GM21360 (cell line): ENCODE data around the gene ZNF581.

Experiments used
- ATAC-seq: cut with Tn5 transposase; IDR thresholded peaks from one replicate; pipeline ENCODE4 v1.9.1; 2021; ENCODE audit warnings: mild to moderate bottlenecking, moderate library complexity; ENCODE audit not compliant: unreplicated experiment

ZNF581 gene

GRCh38 chr19:55691561-55692481, 48.4 kb downstream of the ZNF581 start:
- ATAC-seq = no peak

DNA sequence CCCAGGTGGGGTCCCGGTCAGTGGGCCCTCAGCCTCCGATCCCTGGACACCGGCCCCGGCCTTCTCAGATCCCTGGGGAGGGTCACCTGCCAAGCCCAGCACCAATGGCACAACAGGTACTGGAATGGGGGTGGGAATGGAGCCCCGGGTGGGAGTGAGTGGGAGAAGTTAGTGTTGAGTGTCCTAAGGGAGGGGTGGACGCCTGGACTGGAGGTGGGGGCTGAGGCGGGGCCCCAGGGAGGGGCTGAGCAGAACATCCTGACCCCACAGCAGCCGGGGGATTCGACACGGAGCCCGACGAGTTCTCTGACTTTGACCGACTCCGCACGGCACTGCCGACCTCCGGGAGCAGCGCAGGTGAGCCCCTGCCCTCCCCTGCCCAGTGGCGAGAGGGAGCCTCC, 49.2 kb downstream of the ZNF581 start:
- ATAC-seq = no peak

- no peak for ATAC-seq
These were observed 50.0 kb downstream of the ZNF581 start for GRCh38 chr19:55693336-55693974.

DNA sequence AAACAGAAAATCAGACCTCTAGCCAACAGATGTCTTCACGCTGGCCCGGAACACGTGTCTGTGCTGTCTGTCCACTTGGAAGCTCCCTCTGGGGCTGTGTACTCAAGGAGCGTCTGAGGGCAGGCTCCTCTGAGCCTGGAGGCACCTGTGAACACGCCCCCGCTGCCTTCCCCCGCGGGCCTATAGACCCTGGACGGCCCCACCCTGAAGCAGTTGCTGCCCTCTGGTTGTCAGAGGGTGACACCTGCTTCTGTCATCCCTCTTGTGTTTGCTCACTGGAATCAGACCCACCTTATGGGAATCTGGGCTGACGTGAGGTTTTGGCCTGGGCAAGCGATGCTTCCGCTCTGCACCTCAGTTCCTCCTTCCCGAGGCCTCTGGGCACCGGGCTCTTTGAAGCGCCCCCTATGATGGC, 50.8 kb downstream of the ZNF581 start:
- no peak for ATAC-seq

DNA sequence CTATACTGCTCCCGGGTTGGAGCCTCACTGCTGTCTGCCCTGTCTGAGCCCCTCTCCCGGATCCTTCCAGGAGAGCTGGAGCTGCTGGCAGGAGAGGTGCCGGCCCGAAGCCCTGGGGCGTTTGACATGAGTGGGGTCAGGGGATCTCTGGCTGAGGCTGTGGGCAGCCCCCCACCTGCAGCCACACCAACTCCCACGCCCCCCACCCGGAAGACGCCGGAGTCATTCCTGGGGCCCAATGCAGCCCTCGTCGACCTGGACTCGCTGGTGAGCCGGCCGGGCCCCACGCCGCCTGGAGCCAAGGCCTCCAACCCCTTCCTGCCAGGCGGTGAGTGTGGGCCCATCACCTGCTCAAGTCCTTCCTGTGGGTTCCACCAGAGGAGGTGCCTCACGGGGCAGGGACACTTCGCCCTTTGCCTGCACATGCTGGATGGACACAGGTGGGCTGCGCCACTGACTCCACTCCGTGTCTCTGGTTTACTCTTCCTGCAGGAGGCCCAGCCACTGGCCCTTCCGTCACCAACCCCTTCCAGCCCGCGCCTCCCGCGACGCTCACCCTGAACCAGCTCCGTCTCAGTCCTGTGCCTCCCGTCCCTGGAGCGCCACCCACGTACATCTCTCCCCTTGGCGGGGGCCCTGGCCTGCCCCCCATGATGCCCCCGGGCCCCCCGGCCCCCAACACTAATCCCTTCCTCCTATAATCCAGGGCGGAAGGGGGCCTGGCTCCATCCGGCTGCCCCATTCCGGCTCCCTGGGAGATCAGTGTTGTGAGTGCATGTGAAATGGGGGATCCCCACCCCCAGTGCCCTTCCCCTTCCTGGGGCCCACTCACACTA, 51.4 kb downstream of the ZNF581 start:
- ATAC-seq = no peak
